GM15510 (cell line): ENCODE results near the gene SEPTIN1.

ENCODE experiments used
- POLR2A ChIP-seq: IDR thresholded peaks from 3 replicates; pipeline ENCODE4 v1.6.1; 2011; ENCODE audit warnings: borderline replicate concordance; ENCODE audit not compliant: insufficient read length; ENCODE audit errors: extremely low read depth

SEPTIN1 gene

DNA sequence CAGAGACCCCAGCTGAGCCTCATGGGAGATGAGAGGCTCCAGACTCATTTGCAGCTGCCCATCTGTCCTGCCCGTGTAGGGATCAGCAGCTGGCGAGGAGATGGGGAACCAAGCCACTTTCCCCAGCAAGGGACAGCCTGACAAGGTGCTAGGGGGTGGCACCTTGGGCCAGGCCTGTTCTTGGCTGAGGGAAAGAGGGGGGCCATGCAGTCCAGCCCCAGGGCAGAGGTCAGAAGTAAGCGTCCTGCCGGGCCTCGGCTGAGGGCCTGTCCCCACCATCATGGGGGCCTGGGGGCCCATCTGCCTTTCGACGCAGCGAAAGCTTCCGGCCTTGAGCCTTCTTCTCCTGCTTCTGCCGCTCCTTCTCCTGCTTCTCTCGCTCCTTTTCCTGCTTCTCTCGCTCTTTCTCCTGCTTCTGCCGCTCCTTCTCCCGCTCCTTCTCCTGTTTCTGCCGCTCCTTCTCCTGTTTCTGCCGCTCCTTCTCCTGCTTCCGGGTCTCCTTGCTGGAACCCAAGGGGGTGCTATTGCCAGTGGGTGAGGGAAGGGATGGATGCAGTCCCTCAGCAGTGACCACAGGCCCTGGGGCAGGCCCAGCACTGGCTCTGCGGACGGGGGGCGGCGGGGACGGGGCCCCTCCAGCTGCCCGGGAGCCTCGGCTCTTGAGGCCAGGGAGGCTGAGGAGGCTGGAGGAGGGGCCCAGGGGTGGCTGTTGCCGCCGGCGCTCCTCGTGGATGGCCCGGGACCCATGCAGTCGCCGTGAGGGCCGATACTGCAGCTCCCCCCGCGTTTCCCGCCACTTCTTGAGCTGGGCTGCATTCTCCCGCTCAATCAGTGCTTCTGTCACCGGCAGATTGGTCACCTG, 24.4 kb downstream of the SEPTIN1 start:
- TF ChIP-seq POLR2A = no peak

DNA sequence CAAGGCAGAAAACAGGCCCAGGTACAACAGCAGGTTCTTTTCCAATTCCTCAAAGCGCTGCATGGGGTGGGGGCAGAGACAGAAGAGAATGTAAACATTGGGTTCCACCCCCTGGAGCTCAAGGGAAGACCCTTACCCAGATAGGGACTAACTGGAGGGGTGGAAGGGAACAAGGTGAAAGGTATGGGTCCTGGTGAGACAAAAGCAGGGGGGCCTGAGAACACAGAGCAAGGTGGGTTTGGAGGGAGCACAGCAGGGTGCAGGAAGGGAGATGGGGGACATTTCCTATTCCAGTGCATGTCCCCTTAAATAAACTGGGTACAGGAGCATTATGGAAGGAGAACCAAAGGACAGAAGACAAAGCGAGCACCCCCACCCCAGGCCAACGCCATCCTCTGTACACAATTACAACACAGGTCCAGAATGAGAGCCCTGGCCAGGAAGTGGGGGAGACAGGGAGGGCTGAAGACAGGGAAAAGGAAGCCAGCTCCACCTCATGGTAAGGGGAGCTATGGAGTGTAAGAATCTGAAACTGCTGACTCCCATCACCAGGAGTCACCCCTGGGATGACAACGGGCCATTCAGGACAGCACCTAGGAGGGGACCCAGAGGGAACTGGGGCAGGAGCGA, 25.2 kb downstream of the SEPTIN1 start:
- no peak for TF ChIP-seq POLR2A

DNA sequence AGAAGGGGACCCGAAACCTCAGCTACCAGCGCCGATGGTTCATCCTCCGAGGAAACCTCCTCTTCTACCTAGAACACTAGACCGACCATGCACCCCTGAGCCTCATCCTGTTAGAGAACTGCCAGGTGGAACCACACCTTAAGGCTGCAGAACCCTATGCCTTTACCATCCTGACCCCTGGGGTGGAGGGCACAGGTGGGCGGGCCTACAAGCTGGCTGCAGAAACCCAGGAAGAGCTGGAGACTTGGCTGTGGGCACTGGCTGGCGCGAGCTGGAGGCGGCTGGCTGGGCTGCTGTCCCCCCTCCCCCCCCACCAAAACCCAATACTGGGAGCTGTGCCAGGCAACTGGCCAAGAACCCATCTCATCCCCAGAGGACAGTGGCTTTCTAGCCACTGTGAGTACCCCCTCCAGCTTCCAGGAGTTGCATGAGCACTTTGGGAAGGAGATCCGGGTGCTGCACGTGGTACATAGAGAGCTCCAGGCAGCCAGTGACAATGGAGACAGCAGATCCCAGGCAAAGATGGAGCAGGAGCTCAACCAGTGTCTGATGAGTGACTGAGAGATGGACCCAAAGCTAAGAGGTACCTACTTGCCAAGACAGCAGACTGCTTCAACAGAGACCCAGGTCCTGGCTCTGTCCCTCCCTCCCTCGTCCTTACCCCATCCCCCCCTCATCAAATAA, 25.8 kb downstream of the SEPTIN1 start:
- no peak for TF ChIP-seq POLR2A

DNA sequence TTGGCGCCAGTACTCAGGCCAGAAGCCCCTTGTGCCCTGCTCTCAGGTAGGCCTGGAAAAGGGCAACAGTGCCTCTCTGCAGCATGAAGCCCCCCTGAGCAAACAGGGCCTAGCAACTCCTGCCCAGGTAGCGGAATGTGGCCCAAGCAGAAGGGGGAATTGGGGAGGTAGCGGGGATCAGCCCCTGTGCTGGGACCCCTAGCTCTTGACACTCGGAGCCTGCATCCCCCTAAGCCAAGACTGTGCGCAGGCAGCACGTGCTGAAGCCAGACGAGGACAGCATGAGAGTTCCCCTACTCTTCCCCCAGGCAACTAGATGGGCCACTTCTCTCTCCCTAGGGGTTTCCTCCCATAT, 26.4 kb downstream of the SEPTIN1 start:
- TF ChIP-seq POLR2A = no peak

DNA sequence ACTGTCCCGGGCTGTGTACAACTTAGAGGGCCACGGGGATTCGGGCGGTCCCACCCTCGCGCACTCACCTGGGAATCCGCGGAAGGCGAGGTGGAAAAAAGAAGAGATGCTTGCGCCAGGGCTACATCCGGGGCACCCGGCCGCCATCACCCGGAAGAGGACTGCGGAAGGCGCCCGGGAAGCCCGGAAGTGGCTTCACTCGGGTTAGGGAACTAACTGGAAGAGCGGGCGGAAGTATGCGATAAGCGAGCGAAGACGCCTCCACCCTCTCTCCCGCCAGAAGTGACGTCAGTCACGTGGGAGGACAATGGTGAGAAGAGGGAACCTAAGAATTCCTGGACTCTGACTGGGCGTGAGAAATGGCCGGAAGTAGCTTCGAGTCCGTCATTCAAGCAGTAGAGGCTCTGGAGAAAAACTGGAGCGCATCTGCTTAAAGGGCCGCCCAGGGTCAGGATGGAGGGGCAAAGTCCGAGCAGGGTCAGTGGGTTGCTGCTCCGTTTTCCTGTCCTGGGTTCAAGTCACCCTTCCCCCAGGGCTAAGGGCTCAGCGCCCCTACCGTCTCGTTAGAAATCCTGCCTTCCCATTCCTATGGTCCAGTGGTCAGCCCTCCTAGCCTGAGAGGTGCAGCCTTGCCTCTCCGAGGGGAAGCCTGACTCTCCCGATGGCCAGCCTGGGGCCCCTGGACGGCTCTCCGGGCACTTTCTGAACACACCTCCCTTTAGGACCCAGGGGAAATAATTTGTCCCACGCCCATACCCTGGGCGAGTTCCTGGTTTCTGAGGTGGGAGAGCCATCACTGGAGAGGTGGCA, 27.0 kb downstream of the SEPTIN1 start, which contains the start of gene CD2BP2:
Gene CD2BP2, minus strand, starts transcription at position 165 of the 810 bp plus-strand sequence. CDS start 627 bp downstream, outside the sequence.
- TF ChIP-seq POLR2A = peak; percentile 62

DNA sequence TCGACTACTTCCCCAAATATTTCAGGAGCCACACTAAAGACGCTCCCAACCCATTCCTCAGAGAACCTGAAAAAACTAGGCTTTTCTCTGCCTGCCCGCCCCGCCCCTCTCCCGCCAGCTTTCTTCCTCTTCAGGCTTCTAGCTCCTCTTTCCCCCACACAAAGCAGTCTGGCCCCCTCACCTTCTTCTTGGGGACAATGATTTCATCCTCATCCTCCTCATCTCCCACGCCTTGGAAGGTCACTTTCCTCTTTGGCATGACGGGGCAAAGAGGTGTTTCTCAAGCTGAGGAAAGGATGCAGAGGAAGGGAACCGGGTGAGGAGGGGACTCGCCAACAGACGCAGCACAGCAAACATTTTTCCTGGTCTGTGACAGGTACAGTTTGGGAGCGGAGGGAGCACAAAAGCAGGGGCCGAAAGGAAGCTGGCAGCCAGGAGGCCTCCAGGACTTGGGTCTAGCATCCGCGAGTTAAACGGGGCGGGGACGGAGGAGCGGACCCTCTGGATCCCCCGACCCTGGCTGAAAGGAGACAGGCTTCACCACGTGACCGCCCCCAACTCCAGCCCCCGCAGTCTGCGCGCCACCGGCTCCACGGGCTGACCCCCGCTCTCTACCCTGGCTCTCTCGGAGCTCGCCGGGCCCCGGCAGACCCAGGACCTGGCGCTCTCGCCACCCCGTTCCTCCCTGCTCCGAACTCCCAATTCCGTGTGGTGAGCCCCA, 27.8 kb downstream of the SEPTIN1 start:
- TF ChIP-seq POLR2A = no peak

DNA sequence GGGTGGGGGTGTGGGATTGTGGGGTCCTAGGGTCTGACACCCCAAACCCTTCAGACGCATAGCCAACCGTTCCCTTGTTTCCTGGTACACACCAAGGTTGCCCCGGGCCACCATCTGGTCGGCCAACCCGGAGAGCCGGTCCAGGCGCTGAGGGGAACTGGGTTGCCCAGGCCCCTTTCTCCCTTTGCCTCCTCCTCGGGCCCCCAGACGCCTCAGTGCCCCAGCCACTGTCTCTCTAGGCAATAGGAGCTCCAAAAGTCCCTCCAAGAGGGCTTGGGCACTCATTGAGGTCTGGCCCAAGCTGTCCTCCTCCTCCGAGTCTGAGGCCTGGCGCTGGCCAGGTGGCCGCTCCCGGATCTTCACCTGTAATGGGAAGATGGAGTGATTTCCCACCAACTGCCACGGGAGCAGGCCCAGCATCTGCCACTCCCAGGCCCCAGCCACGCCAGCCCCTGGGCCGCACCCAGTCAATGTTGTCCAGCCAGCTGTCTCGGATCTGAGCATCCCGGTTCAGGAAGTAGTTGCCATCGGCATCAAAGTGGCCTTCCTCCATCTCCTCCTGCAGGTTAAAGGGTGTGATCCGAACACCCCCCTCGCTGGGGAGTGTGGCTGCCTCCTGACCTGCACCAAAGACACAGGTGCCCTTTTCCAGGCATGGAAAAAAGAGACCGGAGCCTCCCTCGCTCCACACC, 28.8 kb downstream of the SEPTIN1 start:
- TF ChIP-seq POLR2A = no peak

DNA sequence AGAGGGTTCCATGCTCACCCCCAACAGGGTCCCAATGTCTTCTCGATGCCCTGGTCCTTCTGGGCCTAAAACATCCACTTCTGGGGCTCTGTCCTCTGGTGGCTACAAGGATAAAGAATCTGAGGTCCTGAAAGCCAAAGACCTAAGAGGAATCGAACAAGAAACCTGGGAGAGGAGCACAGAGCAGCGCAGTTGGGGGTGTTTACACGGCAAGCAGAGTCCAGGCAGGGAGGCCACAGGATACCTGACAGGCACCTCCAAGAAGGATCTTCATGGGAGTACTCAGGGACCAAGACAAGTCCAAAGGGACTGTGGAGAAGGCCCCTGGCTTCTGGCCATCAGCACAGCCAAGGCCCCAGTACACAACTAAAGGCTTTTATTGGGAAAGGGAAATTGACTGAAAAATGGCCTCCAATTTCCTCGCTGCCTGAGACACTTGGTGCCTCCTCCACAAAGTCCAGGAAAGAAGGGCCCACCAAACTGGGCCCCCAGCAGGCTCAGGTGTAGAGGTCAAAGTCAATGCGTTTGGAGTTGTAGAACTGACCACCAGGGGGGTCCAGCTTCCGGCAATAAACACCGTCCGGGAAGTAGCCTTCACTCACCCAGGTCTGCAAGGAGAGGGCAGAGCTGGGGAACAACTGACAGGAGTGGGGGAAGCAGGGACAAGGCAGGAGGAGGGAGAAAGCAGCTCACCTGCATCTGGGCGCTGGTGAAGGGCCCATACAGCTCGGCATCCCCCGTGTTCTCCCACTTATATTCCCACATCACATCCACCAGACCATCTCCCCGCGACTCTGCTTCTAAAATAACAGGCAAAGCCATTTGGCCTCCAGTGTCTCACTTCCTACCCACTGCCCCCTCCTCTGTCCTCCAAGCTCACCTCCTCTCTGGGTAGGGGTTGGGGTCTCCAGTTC, 29.6 kb downstream of the SEPTIN1 start:
- no peak for TF ChIP-seq POLR2A

DNA sequence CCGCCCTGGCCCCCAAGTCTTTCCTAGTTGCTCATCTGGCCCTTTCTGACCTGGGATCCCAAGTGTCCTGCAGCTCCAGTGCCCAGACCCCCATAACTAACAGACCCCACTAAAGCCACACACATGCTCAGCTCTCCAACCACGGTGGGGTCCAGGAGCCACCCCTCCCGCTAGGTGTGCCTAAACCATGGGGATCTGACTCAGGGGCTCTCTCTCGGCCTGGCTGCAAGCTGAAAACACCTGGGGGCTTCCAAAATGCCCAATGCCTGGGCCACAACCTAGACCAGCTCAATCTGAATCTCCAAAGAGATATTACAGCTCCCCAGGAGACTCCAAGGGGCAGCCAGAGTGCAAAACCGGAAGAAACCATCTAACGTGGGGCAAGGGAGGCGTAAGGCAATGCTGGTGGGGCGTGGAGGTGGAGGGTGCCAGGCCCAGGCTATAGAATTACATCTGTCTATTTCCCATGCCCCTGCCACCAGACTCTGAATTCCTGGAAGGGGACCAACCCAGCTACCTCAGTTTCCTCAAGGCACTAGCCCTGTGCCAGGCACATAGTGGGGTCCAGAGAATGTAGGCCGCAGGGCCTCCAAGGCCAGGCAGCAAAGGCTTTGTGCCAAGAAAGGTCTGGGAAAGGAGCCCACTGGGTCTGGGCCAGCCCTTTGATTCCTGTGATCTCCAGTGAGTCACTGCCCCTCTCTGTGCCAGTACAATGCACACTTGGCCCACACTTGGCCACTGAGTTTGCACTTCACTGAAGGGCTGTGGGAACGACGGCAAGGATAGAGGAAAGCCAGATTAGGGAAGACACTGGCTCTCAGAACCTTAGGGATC, 30.6 kb downstream of the SEPTIN1 start:
- TF ChIP-seq POLR2A = no peak

DNA sequence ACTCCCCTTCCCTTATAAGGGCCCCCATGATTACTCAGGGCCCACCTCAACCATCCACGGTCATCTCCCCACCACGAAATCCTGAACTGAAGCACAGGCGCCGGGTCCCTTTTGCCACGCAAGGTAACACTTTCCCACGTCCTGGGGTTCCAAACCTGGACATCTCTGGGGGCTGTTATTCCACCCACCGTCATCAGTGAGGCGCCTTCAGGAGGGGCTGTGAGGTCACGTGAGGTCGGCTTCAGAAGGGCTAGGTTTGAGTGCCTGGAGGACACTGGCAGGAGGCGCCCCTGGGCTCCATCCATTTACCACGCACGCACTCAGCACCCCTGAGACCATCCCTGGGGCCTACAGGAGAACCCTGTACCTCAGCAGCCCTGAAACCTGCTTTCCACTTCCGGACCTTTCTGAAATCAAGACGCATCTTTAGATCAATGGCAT, 31.3 kb downstream of the SEPTIN1 start:
- no peak for TF ChIP-seq POLR2A

DNA sequence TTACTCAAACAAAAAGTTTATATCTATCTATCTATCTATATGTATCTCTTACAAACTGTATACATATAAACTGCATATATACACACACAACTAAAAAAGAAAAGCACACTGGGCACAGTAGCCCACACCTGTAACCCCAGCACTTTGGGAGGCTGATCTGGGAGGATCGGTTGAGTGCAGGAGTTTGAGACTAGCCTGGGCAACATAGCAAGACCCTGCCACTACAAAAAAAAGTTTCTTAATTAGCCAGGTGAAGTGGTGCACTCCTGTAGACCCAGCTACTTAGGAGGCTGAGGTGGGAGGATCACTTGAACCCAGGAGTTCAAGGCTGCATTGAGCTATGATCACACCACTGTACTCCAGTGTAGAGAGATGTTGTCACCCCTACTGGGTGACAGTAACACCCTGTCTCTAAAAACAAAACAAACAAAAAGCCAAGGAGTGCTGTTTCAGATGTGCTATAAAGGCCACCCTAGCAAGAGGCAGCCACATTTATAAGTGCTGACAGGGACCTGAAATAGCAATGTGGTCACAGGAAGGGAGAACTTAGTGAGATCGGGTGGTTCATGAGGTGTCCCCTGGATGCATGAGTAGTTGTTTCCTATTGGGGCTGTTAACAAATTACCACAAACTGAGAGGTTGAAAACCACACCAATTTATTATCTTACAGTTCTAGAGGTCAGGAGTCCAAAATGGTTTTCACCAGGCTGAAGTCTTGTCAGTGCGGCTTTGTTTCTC, 32.1 kb downstream of the SEPTIN1 start:
- TF ChIP-seq POLR2A = no peak
